Endothelial cell of umbilical vein (primary cell): ENCODE results near the gene DGCR8. TPM values are rescaled to one million over a fixed set of nuclear protein-coding genes. Genes with fewer than 3 reads are reported as not detected.

ENCODE experiments used
- BruUV-seq: library from RNA; stranded (reverse); fragments of 400-500 nt; replicated peaks from 2 replicates; lab custom pipeline; 2021; lab: Mats Ljungman, UMichigan
- CTCF ChIA-PET: fragments of 300-600, 350-600 bp; sonication (Branson Sonifier 250); formaldehyde crosslinking; loops from one replicate; lab custom pipeline; 2021; ENCODE audit warnings: antibody characterized with exemption, inconsistent platforms; lab: Charles Lee
- POLR2A ChIA-PET: fragments of 300-600, 350-600 bp; sonication (Branson Sonifier 250); formaldehyde crosslinking; loops from one replicate; lab custom pipeline; 2021; ENCODE audit warnings: antibody characterized with exemption, inconsistent platforms; lab: Charles Lee
- DNase-seq: peaks from one replicate; pipeline ENCODE4 v3.0.0-alpha.2; 2011; ENCODE audit warnings: low read depth, low spot score
- FAIRE-seq: peaks from 2 replicates; lab custom pipeline; 2011; peaks lifted over from hg19 to GRCh38; lab: Jason Lieb, UNC
- H2AFZ ChIP-seq: 2 replicates; pipeline ENCODE4 v1.6.0; 2012; ENCODE audit warnings: low read depth, low read length, control low read depth, inconsistent platforms
- H3K27ac ChIP-seq: 2 replicates; pipeline ENCODE4 v1.5.1; 2011; ENCODE audit warnings: low read depth, mild to moderate bottlenecking, control low read depth, low read length, moderate library complexity; ENCODE audit not compliant: insufficient read depth
- H3K27me3 ChIP-seq, 2 experiments: 2 replicates each; pipeline versions ENCODE4 v1.6.0 to v1.6.1; 2011; ENCODE audit warnings: low read length in 2 of 2, mixed read lengths in 1 of 2; ENCODE audit not compliant: control insufficient read depth in 2 of 2, insufficient read depth in 2 of 2
- H3K36me3 ChIP-seq, 2 experiments: 2 replicates in 1 of 2; 3 replicates in 1 of 2; pipeline ENCODE4 v1.5.1; 2011; ENCODE audit warnings: low read length in 2 of 2, mild to moderate bottlenecking in 1 of 2, moderate library complexity in 1 of 2; ENCODE audit not compliant: control insufficient read depth in 2 of 2, insufficient read depth in 2 of 2; ENCODE audit errors: extremely low read depth in 1 of 2
- H3K4me1 ChIP-seq: 3 replicates; pipeline ENCODE4 v1.5.1; 2011; ENCODE audit warnings: mild to moderate bottlenecking, low read length; ENCODE audit not compliant: control insufficient read depth, insufficient read depth; ENCODE audit errors: extremely low read depth
- H3K4me2 ChIP-seq: 2 replicates; pipeline ENCODE4 v1.6.1; 2011; ENCODE audit warnings: low read length, control low read depth, mixed read lengths; ENCODE audit not compliant: insufficient read depth
- H3K4me3 ChIP-seq, 3 experiments: fragments of 200-600 bp in 1 of 3; sonication (generic), shearing (Covaris generic) in 1 of 3; replicated peaks in 1 of 3; 2 replicates each; pipeline ENCODE4 v1.5.1; 2011 to 2016; ENCODE audit warnings: control low read depth in 3 of 3, low read length in 3 of 3, mild to moderate bottlenecking in 2 of 3, inconsistent platforms in 1 of 3, low read depth in 1 of 3, moderate library complexity in 1 of 3; ENCODE audit not compliant: insufficient read depth in 1 of 3
- H3K79me2 ChIP-seq: 2 replicates; pipeline ENCODE4 v1.6.0; 2012; ENCODE audit warnings: low read length, inconsistent platforms; ENCODE audit not compliant: control insufficient read depth, insufficient read depth
- H3K9ac ChIP-seq: replicated peaks from 2 replicates; pipeline ENCODE3; 2011; ENCODE audit warnings: low read length, control low read depth; ENCODE audit not compliant: insufficient read depth; ENCODE audit errors: extremely low read depth
- H3K9me1 ChIP-seq: replicated peaks from 3 replicates; pipeline ENCODE4 v1.6.0; 2011; ENCODE audit warnings: mild to moderate bottlenecking, low read length; ENCODE audit not compliant: control insufficient read depth, insufficient read depth; ENCODE audit errors: extremely low read depth
- H3K9me3 ChIP-seq: replicated peaks from 2 replicates; pipeline ENCODE4 v1.5.1; 2012; ENCODE audit warnings: low read length, inconsistent platforms; ENCODE audit not compliant: control insufficient read depth, insufficient read depth
- H4K20me1 ChIP-seq: replicated peaks from 2 replicates; pipeline ENCODE3; 2011; ENCODE audit warnings: mild to moderate bottlenecking, low read length; ENCODE audit not compliant: control insufficient read depth, insufficient read depth; ENCODE audit errors: extremely low read depth
- CTCF ChIP-seq, 2 donors: IDR thresholded peaks; 1 replicate in 1 of 2; 2 replicates in 1 of 2; pipeline ENCODE4 v1.5.1; 2011; ENCODE audit warnings: low read length in 2 of 2, mild to moderate bottlenecking in 2 of 2, moderate library complexity in 2 of 2, control low read depth in 1 of 2, inconsistent platforms in 1 of 2, low read depth in 1 of 2; ENCODE audit not compliant: insufficient read depth in 1 of 2; ENCODE audit errors: extremely low read depth in 1 of 2
- EZH2 ChIP-seq: IDR thresholded peaks from 2 replicates; pipeline ENCODE4 v1.6.1; 2012; ENCODE audit warnings: borderline replicate concordance, low read depth, mild to moderate bottlenecking, moderate library complexity, low read length, inconsistent platforms; ENCODE audit not compliant: severe bottlenecking
- FOS ChIP-seq: IDR thresholded peaks from 2 replicates; pipeline ENCODE4 v1.6.1; 2011; ENCODE audit warnings: mild to moderate bottlenecking, low read length, moderate library complexity, borderline replicate concordance; ENCODE audit not compliant: insufficient read depth
- GATA2 ChIP-seq: IDR thresholded peaks from 2 replicates; pipeline ENCODE4 v1.7.0; 2011; ENCODE audit warnings: low read depth, mild to moderate bottlenecking, moderate library complexity, mixed read lengths, low read length; ENCODE audit not compliant: insufficient read length, insufficient read depth
- JUN ChIP-seq: IDR thresholded peaks from 2 replicates; pipeline ENCODE4 v1.6.1; 2011; ENCODE audit warnings: borderline replicate concordance, low read depth; ENCODE audit not compliant: insufficient read length, insufficient read depth
- MAX ChIP-seq: IDR thresholded peaks from 2 replicates; pipeline ENCODE4 v1.6.1; 2011; ENCODE audit not compliant: insufficient read depth, insufficient read length
- MYC ChIP-seq: IDR thresholded peaks from one replicate; pipeline ENCODE4 v1.6.1; 2011; ENCODE audit warnings: mild to moderate bottlenecking, low read depth, low read length
- POLR2A ChIP-seq: IDR thresholded peaks from 2 replicates; pipeline ENCODE4 v1.6.1; 2012; ENCODE audit warnings: low read depth, mild to moderate bottlenecking, control low read depth, low read length
- POLR2AphosphoS5 ChIP-seq: IDR thresholded peaks from 2 replicates; pipeline ENCODE4 v1.6.1; 2012; ENCODE audit warnings: low read depth, mild to moderate bottlenecking, control low read depth, low read length, moderate library complexity; ENCODE audit not compliant: insufficient read depth
- dilution Hi-C: fragments of 300-500 bp; cut with MboI; formaldehyde crosslinking; loops from one replicate; pipeline ENCODE4 v1.15.0; 2019; ENCODE audit warnings: low sequenced_read_pairs; ENCODE audit not compliant: extremely low pct_ligation_motif_present
- intact Hi-C: fragments of 100-400 bp; cut with micrococcal nuclease; formaldehyde crosslinking; loops from one replicate; pipeline ENCODE4 v1.10.0; 2022
- polyA plus RNA-seq, 4 experiments: library from polyadenylated mRNA; depleted of rRNA in 3 of 4; stranded (reverse) in 3 of 4; unstranded in 1 of 4; fragments of >200 nt; gene quantifications; 2 replicates each; pipeline versions ENCODE4 v1.2.1 to v1.2.3, GENCODE V29; 2011 to 2012; ENCODE audit warnings: missing spikeins in 1 of 4
- total RNA-seq: library from RNA; stranded (reverse); gene quantifications from 2 replicates; pipeline ENCODE4 v1.2.3, GENCODE V29; 2021

The DGCR8 gene
- total and polyA plus RNA-seq, 2 donors (not counting 3 experiments of a cell fraction or from before 2014, with no cell fraction given): 32.7 to 64.2 TPM

- Histone ChIP-seq H3K79me2 (no peaks in the 10 kb centered on the region), H2AFZ (no peak overlapping the region), H3K4me1 (no peaks in the 10 kb centered on the region), H3K4me3 (no peak overlapping the region), H4K20me1 (no peaks in the 10 kb centered on the region), H3K9me1 (no peaks in the 10 kb centered on the region), H3K4me2 (no peak overlapping the region), H3K9ac (no peak overlapping the region), H3K9me3 (no peaks in the 10 kb centered on the region), H3K36me3 (no peaks in the 10 kb centered on the region), H3K27ac (no peak overlapping the region), H3K27me3 (no peaks in the 10 kb centered on the region)
- no peak for TF ChIP-seq POLR2AphosphoS5
- TF ChIP-seq MAX: no peak
- no peak for TF ChIP-seq POLR2A
- TF ChIP-seq EZH2: no peak
- TF ChIP-seq CTCF (IDR thresholded peaks at IDR 0.05; ENCODE audit: extremely low read depth in 1 of 2, insufficient read depth in 1 of 2, low read depth in 1 of 2, low read length in 2 of 2): no peak
- TF ChIP-seq GATA2: no peak
- TF ChIP-seq JUN: no peak
- no peak for TF ChIP-seq MYC
- no peak for TF ChIP-seq FOS
- FAIRE-seq (no peak), DNase-seq (no peak)
- BruUV-seq: no TSS peak
- dilution Hi-C loops: no loop called here
- intact Hi-C loops: no loop called here
- POLR2A ChIA-PET: interaction anchor here (0.6 kb wide), 1 partner anchor 51 kb away, joined by 3 read pairs; no protein-coding TSS in a partner anchor
- CTCF ChIA-PET: no interaction called here
These were observed 8.5 kb upstream of the DGCR8 start for GRCh38 chr22:20071524-20071972.
